ENCODE measurements around the gene PIWIL1. TPM values are rescaled to one million over a fixed set of nuclear protein-coding genes. Genes with fewer than 3 reads are reported as not detected.

Gene PIWIL1
- total RNA-seq, 1 experiment from 2014 or later: not detected

DNA sequence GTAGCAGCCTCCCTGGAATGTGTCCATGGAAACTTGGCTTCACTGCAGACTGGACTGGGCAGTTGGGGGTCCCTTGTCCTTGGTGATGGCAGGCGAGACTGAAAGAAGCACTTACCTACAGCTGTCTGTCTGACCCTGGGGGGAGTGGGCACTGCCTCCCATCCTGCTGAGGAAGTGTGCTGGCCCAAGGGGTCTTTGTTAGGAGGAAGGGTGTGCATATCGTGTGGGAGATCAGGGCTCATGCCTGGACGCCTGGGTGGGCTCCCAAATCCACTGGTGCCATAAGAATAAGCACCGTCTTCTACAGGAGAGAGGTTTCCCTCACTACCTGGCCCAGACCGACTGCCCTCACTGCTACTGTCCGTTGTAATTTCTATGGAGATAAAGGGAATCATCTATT, 81.4 kb downstream of the PIWIL1 start:
- Histone ChIP-seq H4K5ac (ENCODE audit: insufficient read length, low read depth, low read length) (no peak overlapping the region), H3K18ac (ENCODE audit: insufficient read length, low read depth, low read length) (no peak overlapping the region), H2AK5ac (ENCODE audit: insufficient read length, low read length) (no peak overlapping the region), H3K4me1 (ENCODE audit: insufficient read depth, low read length) (no peaks in the 10 kb centered on the region), H2BK5ac (ENCODE audit: insufficient read length, low read length) (no peak overlapping the region), H3K4me2 (ENCODE audit: insufficient read depth, insufficient read length, low read length) (no peak overlapping the region), H3K9me3 (ENCODE audit: control insufficient read depth, low read depth, low read length) (no peaks in the 10 kb centered on the region), H2BK20ac (ENCODE audit: low read depth, low read length, poor library complexity, severe bottlenecking) (no peak overlapping the region), H3K9ac (ENCODE audit: extremely low read depth, insufficient read length, low read length) (no peak overlapping the region), H3K56ac (ENCODE audit: insufficient read length, low read depth, low read length) (no peak overlapping the region), H3K4ac (ENCODE audit: low read depth, low read length) (no peak overlapping the region), H4K20me1 (ENCODE audit: control insufficient read depth, insufficient read depth, insufficient read length) (no peaks in the 10 kb centered on the region), H2BK120ac (ENCODE audit: low read depth, low read length, poor library complexity, severe bottlenecking) (no peak overlapping the region), H3T11ph (ENCODE audit: low read length) (no peak overlapping the region), H2BK15ac (ENCODE audit: low read depth, low read length) (no peak overlapping the region), H3K79me1 (ENCODE audit: insufficient read depth, low read depth, low read length, poor library complexity, severe bottlenecking) (no peaks in the 10 kb centered on the region), H3K79me2 (ENCODE audit: insufficient read depth, low read length) (no peaks in the 10 kb centered on the region), H2AFZ (ENCODE audit: low read length) (no peak overlapping the region), H4K8ac (replicated peaks; ENCODE audit: insufficient read length, low read depth, low read length) (no peak overlapping the region), H3K27ac (ENCODE audit: insufficient read length, low read depth, low read length) (no peak overlapping the region), H4K91ac (ENCODE audit: insufficient read length, low read depth, low read length) (no peak overlapping the region), H2BK12ac (ENCODE audit: insufficient read length, low read depth, low read length) (no peak overlapping the region), H3K23ac (ENCODE audit: insufficient read length, low read depth, low read length) (no peak overlapping the region), H3K14ac (ENCODE audit: insufficient read depth, low read length) (no peak overlapping the region), H3K27me3 (ENCODE audit: insufficient read depth, low read length) (no peaks in the 10 kb centered on the region), H3K23me2 (ENCODE audit: insufficient read length, low read depth, low read length, poor library complexity, severe bottlenecking) (no peaks in the 10 kb centered on the region)
- Mint-ChIP-seq H3K4me1 (peaks cover 3 to 10% of the 10 kb centered on the region in 2 experiments; a peak in 3 of 4 replicates), H3K36me3 (ENCODE audit: insufficient read depth in 1 of 3, low read depth in 3 of 3) (no peaks in the 10 kb centered on the region), H3K9me3 (no peaks in the 10 kb centered on the region; a peak in 1 of 5 replicates), H3K27me3 (ENCODE audit: low read depth) (peaks cover 25% of the 10 kb centered on the region), H3K4me3 (no peak overlapping the region), H3K27ac (no peak overlapping the region)
- WGBS (ENCODE audit: extremely low coverage, insufficient read length, low lambda C conversion rate): no CpG with 5 or more reads among the region's 6 CpGs
- DNase-seq: no peak
- TF ChIP-seq, protein P1, sequence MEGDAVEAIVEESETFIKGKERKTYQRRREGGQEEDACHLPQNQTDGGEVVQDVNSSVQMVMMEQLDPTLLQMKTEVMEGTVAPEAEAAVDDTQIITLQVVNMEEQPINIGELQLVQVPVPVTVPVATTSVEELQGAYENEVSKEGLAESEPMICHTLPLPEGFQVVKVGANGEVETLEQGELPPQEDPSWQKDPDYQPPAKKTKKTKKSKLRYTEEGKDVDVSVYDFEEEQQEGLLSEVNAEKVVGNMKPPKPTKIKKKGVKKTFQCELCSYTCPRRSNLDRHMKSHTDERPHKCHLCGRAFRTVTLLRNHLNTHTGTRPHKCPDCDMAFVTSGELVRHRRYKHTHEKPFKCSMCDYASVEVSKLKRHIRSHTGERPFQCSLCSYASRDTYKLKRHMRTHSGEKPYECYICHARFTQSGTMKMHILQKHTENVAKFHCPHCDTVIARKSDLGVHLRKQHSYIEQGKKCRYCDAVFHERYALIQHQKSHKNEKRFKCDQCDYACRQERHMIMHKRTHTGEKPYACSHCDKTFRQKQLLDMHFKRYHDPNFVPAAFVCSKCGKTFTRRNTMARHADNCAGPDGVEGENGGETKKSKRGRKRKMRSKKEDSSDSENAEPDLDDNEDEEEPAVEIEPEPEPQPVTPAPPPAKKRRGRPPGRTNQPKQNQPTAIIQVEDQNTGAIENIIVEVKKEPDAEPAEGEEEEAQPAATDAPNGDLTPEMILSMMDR (conservative IDR thresholded peaks at IDR 0.05): no peak
